OCI-LY3 (cell line): Measurements from ENCODE around the gene PPP6R3.

Experiments used
- H2AFZ ChIP-seq: fragments of 200-600, 300-600 bp; shearing (Covaris generic); 2 replicates; pipeline ENCODE4 v1.6.0; 2014; ENCODE audit warnings: antibody characterized with exemption, low read depth, low read length
- H3K27ac ChIP-seq: fragments of 200-600, 300-600 bp; sonication (generic); 2 replicates; pipeline ENCODE4 v1.5.1; 2014; ENCODE audit warnings: mild to moderate bottlenecking, low read length, moderate library complexity, mixed read lengths
- H3K27me3 ChIP-seq: fragments of 200-600, 300-600 bp; sonication (generic); 2 replicates; pipeline ENCODE4 v1.6.1; 2014; ENCODE audit warnings: low read depth, low read length, mixed read lengths
- H3K36me3 ChIP-seq: fragments of 200-600, 300-600 bp; sonication (generic); replicated peaks from 2 replicates; pipeline ENCODE3; 2014; ENCODE audit warnings: low read depth, low read length, mixed read lengths
- H3K4me1 ChIP-seq: fragments of 300-600, 200-600 bp; sonication (generic); 2 replicates; pipeline ENCODE4 v1.6.1; 2014; ENCODE audit warnings: low read length, mixed read lengths
- H3K4me2 ChIP-seq: fragments of 200-600, 300-600 bp; sonication (generic); 2 replicates; pipeline ENCODE4 v1.6.1; 2014; ENCODE audit warnings: low read length, mixed read lengths
- H3K4me3 ChIP-seq: fragments of 300-600, 200-600 bp; sonication (generic); 2 replicates; pipeline ENCODE4 v1.5.1; 2014; ENCODE audit warnings: antibody characterized with exemption, mild to moderate bottlenecking, low read length, moderate library complexity
- H3K79me2 ChIP-seq: fragments of 300-600, 200-600 bp; shearing (Covaris generic); 2 replicates; pipeline ENCODE4 v1.6.1; 2014; ENCODE audit warnings: mild to moderate bottlenecking, low read length, mixed read lengths
- H3K9ac ChIP-seq: fragments of 300-600, 200-600 bp; shearing (Covaris generic); 2 replicates; pipeline ENCODE4 v1.6.0; 2014; ENCODE audit warnings: mild to moderate bottlenecking, low read length, moderate library complexity
- H3K9me3 ChIP-seq: fragments of 200-600, 300-600 bp; shearing (Covaris generic); 2 replicates; pipeline ENCODE4 v1.6.1; 2014; ENCODE audit warnings: low read length, mixed read lengths; ENCODE audit not compliant: insufficient read depth
- H4K20me1 ChIP-seq: fragments of 200-600, 300-600 bp; sonication (generic); 2 replicates; pipeline ENCODE4 v1.6.1; 2016; ENCODE audit warnings: low read length, mixed read lengths; ENCODE audit not compliant: insufficient read depth
- CTCF ChIP-seq: fragments of 200-600, 300-600 bp; sonication (generic); IDR thresholded peaks from 2 replicates; pipeline ENCODE4 v1.5.1; 2014; ENCODE audit warnings: antibody characterized with exemption, low read length, low read depth
- EZH2phosphoT487 ChIP-seq: fragments of 200-600 bp; shearing (Covaris generic); IDR thresholded peaks from 2 replicates; pipeline ENCODE4 v1.6.1; 2018; ENCODE audit warnings: antibody characterized with exemption, mixed run types, low read depth

PPP6R3 gene

GRCh38 chr11:68449951-68450350, 10.6 kb upstream of the PPP6R3 start:
- H4K20me1 ChIP-seq: no peaks in the 10 kb centered on the region
- no peak overlapping the region for H3K4me2 ChIP-seq
- H3K27ac ChIP-seq: no peak overlapping the region
- no peak overlapping the region for H3K9ac ChIP-seq
- no peaks in the 10 kb centered on the region for H3K9me3 ChIP-seq
- no peaks in the 10 kb centered on the region; the same call in 1 of the 2 replicates for H3K27me3 ChIP-seq
- no peaks in the 10 kb centered on the region for H3K4me1 ChIP-seq
- H3K36me3 ChIP-seq: peaks cover 18% of the 10 kb centered on the region
- no peaks in the 10 kb centered on the region for H3K79me2 ChIP-seq
- no peak for TF ChIP-seq EZH2phosphoT487
- TF ChIP-seq CTCF: no peak
- H2AFZ ChIP-seq: no peak overlapping the region
- H3K4me3 ChIP-seq: no peak overlapping the region

- Histone ChIP-seq H3K4me3 (no peak overlapping the region), H3K27ac (no peak overlapping the region), H3K4me2 (no peak overlapping the region), H3K27me3 (peaks cover 6% of the 10 kb centered on the region), H4K20me1 (no peaks in the 10 kb centered on the region), H2AFZ (no peak overlapping the region), H3K9me3 (no peaks in the 10 kb centered on the region), H3K9ac (no peak overlapping the region), H3K4me1 (no peaks in the 10 kb centered on the region), H3K36me3 (peaks cover 18% of the 10 kb centered on the region), H3K79me2 (no peaks in the 10 kb centered on the region)
- TF ChIP-seq CTCF: no peak
- TF ChIP-seq EZH2phosphoT487: no peak
Measured at GRCh38 chr11:68450711-68451110, 9.8 kb upstream of the PPP6R3 start.

- Histone ChIP-seq H3K9me3 (no peaks in the 10 kb centered on the region), H3K4me3 (no peak overlapping the region), H3K4me1 (peaks cover 8% of the 10 kb centered on the region; the same call in 1 of the 2 replicates), H3K27ac (no peak overlapping the region), H3K36me3 (peaks cover 3% of the 10 kb centered on the region), H2AFZ (no peak overlapping the region), H3K27me3 (peaks cover 10% of the 10 kb centered on the region), H3K9ac (no peak overlapping the region), H3K4me2 (no peak overlapping the region), H3K79me2 (no peaks in the 10 kb centered on the region), H4K20me1 (no peaks in the 10 kb centered on the region)
- no peak for TF ChIP-seq CTCF
- TF ChIP-seq EZH2phosphoT487: no peak
Measured at GRCh38 chr11:68454767-68455166, 5.8 kb upstream of the PPP6R3 start.

- no peak overlapping the region for H2AFZ ChIP-seq
- no peak for TF ChIP-seq CTCF
- no peak for TF ChIP-seq EZH2phosphoT487
Measured at GRCh38 chr11:68455485-68455884, 5.1 kb upstream of the PPP6R3 start.

More at GRCh38 chr11:68455485-68455884, 5.1 kb upstream of the PPP6R3 start:
- H3K4me2 ChIP-seq: no peak overlapping the region
- H3K36me3 ChIP-seq: no peaks in the 10 kb centered on the region
- H3K9me3 ChIP-seq: no peaks in the 10 kb centered on the region
- no peak overlapping the region for H3K4me3 ChIP-seq
- H3K79me2 ChIP-seq: no peaks in the 10 kb centered on the region
- no peaks in the 10 kb centered on the region for H4K20me1 ChIP-seq
- no peak overlapping the region for H3K9ac ChIP-seq
- peaks cover 10% of the 10 kb centered on the region for H3K27me3 ChIP-seq
- peaks cover 8% of the 10 kb centered on the region; the same call in 1 of the 2 replicates for H3K4me1 ChIP-seq
- H3K27ac ChIP-seq: no peak overlapping the region
